NB4 (cell line): ENCODE measurements around the gene CTU2.

ENCODE experiments used
- DNase-seq: peaks from one replicate; pipeline ENCODE4 v3.0.0; 2010; ENCODE audit warnings: low read depth
- H3K4me3 ChIP-seq: one replicate; pipeline ENCODE4 v1.5.1; 2011; ENCODE audit warnings: mild to moderate bottlenecking, low read depth, low read length, moderate library complexity
- MYC ChIP-seq: IDR thresholded peaks from 2 replicates; pipeline ENCODE4 v1.6.1; 2011; ENCODE audit warnings: low read depth, low read length
- POLR2A ChIP-seq: IDR thresholded peaks from 2 replicates; pipeline ENCODE4 v1.6.1; 2011; ENCODE audit warnings: mild to moderate bottlenecking; ENCODE audit not compliant: insufficient read length; ENCODE audit errors: extremely low read depth
- TF ChIP-seq, protein P1 (sequence below): IDR thresholded peaks from one replicate; pipeline ENCODE4 v1.5.1; 2012; ENCODE audit warnings: low read depth, low read length
- TF ChIP-seq, protein P2 (sequence below): IDR thresholded peaks from 2 replicates; pipeline ENCODE4 v1.6.1; 2011; ENCODE audit warnings: low read depth, low read length

CTU2 gene

DNA sequence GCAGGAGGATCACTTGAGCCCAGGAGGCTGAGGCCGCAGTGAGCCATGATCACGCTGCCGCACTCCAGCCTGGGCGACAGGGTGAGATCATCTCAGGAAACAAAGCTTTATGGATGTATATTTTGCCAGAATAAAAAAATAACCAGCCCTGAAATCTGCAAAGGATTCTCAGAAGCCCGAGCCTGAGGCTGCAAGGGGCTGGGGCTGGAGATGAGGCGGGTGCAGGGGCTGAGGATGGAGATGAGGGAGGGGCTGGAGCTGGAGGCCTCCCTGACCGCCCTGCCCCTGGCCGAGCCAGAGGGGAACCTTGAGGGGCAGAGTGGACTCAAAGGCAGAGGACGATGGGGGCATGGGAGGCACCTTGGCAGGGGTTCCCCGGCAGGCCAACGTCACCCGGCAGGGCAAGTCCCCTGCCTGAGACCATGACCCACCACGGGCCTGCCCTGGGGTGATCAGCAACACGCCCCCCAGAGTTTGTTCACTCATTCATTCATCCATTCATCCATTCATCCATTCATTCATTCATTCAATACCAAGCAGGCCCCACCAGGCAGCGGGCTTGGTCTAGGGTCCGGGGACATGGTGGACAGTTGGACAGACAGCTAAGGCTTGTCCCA is 46.2 kb downstream of the CTU2 start:
- H3K4me3 ChIP-seq = no peak overlapping the region
- DNase-seq = no peak
- TF ChIP-seq POLR2A (no peak), MYC (no peak)
- TF ChIP-seq, protein P1, sequence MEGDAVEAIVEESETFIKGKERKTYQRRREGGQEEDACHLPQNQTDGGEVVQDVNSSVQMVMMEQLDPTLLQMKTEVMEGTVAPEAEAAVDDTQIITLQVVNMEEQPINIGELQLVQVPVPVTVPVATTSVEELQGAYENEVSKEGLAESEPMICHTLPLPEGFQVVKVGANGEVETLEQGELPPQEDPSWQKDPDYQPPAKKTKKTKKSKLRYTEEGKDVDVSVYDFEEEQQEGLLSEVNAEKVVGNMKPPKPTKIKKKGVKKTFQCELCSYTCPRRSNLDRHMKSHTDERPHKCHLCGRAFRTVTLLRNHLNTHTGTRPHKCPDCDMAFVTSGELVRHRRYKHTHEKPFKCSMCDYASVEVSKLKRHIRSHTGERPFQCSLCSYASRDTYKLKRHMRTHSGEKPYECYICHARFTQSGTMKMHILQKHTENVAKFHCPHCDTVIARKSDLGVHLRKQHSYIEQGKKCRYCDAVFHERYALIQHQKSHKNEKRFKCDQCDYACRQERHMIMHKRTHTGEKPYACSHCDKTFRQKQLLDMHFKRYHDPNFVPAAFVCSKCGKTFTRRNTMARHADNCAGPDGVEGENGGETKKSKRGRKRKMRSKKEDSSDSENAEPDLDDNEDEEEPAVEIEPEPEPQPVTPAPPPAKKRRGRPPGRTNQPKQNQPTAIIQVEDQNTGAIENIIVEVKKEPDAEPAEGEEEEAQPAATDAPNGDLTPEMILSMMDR = no peak
- TF ChIP-seq, protein P2, sequence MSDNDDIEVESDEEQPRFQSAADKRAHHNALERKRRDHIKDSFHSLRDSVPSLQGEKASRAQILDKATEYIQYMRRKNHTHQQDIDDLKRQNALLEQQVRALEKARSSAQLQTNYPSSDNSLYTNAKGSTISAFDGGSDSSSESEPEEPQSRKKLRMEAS = no peak

DNA sequence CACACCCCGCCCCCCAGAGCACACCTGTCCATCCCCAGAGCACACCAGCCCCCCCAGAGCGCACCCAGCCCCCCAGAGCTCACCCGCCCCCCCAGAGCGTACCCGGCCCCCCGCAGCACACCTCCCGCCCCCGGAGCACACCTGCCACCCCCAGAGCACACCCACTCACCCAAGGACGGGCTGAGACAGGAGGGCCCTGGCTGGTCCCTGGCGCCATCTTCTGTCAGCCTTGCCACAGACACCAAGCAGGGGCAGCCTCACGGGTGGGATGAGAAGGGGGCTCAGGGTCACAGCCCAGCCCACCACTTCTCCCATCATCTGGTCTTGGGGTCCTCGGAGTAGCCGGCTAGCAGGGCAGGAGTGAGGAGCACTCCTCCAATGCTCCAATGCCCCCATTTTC is 46.9 kb downstream of the CTU2 start:
- no peak overlapping the region for H3K4me3 ChIP-seq
- TF ChIP-seq, protein P1 = no peak
- TF ChIP-seq MYC (no peak), POLR2A (no peak)
- TF ChIP-seq, protein P2 = no peak
- no peak for DNase-seq

DNA sequence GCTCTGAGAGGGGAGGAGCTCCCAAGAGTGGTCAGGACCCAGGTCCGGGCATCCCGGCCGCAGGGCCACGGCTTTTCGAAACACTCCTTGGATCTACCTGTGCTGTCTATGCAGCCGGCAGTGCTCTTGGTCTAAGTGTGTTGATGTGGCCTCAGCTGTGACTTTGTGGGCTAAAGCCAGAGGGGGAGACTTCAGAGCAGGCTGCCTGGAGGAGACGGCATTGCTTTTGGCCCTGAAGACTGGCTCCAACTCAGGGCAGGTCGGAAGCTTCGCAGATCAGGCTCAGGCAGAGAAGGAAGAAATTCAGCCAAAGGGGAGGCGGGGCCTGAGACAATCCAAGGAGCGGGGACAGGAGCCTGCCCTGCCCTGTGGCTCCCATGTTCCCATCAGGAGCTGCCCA is 47.3 kb downstream of the CTU2 start:
- no peak for DNase-seq
- TF ChIP-seq, protein P2 = no peak
- TF ChIP-seq POLR2A = no peak
- TF ChIP-seq, protein P1 = no peak
- TF ChIP-seq MYC = no peak
- H3K4me3 ChIP-seq = no peak overlapping the region

DNA sequence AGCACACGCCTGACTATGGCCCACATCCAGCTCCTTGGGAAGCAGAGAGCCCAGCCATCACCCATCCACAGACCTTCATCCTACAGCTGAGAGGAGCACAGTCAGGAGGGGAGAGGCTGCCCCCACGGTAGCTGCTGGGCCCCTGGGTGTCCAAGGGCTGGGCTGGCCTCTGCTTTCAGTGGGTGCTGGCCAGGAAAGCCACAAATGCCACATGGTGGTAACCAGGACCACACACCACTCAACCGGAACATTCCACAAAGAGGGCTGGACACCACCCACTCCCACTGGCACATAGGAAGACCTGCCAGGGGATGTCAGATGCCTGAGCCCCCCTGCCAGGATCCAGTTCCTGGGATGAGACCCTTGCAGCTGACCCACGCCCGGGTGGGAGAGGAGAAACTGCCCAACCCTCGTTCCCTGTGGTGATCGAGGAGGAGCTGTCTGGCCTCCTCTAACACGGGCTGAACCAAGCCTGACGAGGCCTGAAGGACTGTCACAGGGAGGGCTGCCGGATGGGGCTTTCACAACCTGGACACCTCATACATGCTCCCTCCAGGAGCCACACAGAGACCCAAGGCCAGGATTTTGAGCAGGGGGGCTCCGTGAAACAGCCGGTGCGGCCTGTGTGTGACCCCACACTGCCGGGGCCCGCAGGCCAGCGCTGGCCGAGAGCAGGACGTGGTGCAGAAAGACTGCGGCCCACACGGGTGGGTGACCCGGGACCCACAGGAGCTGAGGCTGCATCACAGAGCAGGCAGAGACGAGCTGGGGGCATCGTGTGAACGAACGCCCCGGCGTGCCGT is 48.0 kb downstream of the CTU2 start:
- DNase-seq = no peak
- TF ChIP-seq, protein P2 = no peak
- TF ChIP-seq MYC (no peak), POLR2A (no peak)
- TF ChIP-seq, protein P1 = no peak
- H3K4me3 ChIP-seq = no peak overlapping the region

DNA sequence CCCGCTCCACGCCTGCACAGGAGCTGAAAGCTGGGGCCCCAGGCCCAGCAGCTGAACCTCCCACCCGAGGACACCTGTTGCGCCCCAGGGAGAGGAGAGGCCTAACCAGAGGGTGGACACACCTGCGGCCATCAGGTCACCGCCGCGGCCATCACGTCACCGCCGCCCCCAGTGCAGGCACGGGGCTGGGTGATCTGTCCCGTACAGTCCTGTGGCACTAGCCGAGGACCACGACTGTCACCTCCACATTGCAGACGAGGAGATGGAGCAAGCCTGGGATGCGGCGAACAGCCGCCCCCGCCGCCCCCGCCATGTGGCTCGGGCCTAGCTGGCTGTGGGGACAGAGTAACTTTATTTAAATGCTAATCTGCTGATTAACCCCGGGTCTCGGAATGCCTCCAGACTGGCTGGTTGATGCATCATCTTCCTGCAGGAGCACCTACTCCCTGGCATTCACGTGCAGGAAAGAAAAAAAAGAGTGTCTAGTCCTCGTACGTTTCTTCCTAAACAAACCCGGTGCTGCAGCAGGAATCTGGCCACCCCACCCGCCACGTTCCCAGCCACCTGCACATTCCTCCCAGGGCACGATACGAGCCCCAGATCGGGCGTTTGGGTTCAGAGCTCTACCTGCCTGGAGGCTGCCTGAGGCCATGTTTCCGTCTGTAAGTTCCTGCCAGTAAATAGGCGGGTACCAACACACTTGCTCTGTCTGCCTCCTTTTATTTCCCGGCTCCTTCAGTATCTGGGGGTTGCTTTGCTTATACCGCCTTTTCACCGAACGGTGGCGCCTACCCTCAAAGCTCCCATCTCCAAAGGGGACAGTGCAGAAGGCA is 48.8 kb downstream of the CTU2 start:
- DNase-seq = no peak
- no peak overlapping the region for H3K4me3 ChIP-seq
- TF ChIP-seq, protein P1 = no peak
- TF ChIP-seq MYC (no peak), POLR2A (no peak)
- TF ChIP-seq, protein P2 = no peak
